ENCODE measurements around the gene CORO2B.
"Not testable (repeated sequence)": the region's sequence is repeated elsewhere in the genome, so short reads cannot be mapped to it uniquely, and the experiment has no call there.

The CORO2B gene

DNA sequence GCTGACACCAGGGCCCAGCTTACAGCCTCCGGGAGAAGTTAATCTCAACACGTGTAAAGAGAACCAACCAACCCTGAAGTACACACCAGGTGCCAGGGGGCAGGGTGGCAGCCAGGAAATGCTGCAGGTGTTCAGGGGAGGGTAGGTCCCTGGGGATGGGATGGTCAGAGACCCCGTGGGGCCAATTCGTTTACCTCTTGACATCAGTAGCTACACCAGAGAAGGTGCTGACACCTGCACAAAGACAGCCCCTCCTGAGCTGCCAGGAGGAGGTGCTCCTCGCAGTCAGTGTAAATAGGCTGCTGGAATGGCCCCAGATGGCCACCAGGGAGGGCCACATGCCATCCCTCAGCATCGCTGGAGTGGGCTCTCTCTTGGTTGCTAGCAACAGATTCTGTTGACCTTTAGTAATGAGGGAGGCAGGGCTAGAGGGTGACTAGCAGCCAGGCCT lies 52.8 kb downstream of the CORO2B start:
- no peak for DNase-seq

DNA sequence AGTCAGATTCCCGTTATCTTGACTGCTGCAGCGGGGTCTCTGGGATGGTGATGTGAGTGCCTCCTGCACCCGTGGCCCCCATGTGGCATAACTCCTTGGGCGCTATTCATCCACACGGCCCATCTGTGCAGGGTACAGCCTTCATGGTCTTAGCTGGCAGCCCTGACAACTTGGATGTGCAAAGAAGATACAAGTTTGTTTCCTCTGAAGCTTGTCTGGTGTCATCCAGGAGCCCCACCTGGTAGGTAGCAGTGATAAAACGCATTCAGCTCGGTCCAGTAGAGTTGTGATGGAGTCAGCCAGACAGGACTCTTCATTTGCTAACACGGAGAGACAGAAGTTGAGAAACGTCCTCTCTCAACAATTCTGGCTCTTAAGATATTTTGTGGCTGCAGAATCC lies 53.3 kb downstream of the CORO2B start:
- no peak for DNase-seq

DNA sequence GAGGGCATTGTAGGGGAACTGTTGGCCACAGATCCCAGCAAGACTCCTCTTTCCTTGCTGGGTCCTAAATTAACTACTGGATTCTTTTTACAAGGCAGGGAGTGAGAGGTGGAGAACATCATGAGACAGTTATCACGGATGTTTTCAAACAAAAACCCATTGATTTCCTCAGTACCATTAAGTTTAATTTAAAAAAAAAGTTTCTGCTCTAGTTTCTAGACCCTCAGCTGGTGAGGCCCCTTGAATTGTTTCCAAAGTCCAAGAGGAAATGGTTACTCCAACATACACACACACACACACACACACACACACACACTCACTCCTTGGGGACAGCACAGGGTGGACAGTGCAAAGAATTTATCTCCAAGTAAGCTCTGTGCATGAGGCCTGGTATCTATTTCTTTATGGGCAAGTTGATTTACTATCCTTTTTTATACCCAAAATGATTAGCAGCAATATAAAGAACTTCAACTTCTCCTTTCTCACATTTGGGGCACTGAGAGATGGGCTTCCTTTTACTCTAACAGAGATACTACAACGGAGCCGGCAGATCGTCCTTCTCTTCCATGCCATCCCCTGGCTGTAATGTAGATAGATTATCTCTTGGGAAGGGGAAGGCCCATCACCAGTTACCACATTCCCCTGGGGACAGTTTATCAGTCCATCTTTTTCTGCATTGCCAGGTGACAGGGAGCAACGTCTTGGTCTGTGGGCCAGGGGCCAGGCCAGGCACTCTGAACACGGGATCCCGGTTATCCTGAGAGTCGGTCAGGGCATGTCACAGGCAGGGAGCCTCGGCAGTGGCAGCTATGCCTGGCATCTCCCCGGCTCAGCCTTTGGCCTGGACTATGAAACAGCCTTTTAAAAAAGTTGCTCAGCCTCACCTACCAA lies 54.7 kb downstream of the CORO2B start:
- DNase-seq, result no peak

DNA sequence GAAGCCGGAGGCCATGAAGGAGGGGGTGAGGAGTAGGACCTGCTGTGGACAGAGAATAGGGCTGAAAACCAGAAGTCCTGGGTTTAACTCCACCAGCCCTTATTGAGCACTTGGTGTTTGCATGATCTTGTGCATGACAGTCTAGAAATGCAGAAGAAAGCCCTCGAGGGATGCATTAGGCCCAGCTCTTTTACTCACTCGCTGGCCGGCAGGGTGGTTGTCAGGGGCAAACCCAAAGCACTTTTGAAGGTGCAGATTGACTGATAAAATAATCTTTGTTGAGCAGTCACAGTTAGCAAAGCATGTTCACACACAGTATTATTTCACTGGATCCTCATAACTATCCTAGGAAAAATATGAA lies 55.3 kb downstream of the CORO2B start:
- DNase-seq, result no peak

DNA sequence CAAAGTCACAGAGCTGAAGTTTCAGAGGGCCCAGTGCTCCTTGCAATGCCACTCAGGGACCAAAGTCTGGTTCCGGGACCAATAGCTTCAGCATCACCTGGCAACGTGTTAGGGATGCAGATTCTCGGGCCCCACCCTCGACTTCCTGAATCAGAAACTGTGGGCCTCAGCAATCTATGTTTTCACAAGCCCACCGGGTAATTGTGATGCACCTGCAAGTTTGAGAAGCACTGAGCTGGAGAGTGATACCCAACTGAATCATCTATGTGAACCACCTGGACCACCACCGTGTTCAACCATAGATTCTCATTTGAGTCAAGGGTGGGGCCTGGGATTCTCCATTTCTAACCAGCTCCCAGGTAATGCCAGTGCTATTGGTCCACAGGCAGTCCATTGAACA lies 55.7 kb downstream of the CORO2B start:
- no peak for DNase-seq

DNA sequence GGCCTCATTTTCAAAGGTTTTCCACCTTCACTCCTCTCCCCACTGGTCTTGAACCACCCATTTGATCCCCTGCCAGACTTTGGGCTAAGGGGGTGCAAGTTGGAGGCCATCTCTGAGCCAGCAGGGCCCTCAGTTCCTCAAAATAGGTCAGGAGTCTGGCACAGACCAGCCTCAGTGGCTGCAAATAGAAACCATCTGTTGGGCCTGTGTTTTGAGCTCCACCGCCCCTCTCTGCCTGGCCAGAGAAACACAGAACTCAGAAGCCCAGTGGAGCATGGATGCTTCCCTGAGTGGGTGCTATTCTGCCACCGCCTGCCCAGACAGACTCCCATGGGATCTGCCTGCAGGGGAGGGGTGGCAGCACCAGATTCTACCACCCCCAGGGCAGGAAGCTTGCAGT lies 56.3 kb downstream of the CORO2B start:
- DNase-seq, result no peak

DNA sequence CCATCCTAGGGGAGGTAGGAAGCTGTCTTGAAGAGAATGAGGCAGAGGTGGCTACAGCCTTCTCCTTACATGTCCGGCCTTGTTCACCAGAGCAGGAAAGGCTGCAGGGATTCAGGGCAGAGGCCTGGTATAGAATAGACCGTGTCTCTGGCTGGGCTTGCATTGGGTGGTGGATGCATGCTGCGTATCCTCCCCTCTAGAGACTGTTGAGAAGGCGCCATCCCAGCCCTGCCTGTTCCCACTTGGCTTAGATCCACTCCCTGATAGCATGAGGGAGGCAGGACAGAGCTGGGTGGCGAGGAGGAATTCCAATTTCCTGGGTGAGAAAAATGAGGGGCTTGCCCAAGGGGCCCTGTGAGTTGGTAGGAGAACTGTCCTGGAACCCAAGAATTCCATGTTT lies 57.5 kb downstream of the CORO2B start:
- DNase-seq, result no peak

DNA sequence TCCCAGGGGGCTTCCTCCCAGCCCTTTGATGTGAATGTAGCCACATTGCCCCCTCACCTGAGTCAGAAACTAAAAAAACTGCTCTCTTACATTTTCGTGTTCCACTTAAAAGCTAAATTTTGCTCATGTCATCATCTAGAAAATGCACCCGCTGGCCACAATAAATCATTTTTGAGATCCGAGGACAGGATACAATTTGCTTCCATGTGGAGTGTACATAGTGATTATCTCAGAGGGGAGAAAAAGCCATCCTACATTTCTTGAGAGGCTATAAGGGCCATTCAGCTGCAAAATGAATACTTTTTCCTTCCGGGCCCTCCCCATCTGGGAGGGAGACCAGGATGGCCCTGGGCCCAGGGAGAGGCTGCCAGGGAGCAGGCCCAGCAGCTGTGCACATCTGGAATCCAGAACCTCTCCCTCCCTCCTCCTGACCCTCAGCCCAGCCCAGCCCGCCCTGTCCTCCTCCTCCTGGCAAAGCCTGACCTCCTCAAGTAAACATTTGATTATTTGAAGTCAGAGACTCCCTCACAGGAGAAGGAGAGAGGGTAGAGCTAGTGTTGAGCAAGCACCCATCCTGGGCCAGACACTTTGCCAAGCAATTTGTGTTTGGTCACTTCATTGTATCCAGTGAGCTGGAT lies 59.1 kb downstream of the CORO2B start:
- DNase-seq, result no peak

DNA sequence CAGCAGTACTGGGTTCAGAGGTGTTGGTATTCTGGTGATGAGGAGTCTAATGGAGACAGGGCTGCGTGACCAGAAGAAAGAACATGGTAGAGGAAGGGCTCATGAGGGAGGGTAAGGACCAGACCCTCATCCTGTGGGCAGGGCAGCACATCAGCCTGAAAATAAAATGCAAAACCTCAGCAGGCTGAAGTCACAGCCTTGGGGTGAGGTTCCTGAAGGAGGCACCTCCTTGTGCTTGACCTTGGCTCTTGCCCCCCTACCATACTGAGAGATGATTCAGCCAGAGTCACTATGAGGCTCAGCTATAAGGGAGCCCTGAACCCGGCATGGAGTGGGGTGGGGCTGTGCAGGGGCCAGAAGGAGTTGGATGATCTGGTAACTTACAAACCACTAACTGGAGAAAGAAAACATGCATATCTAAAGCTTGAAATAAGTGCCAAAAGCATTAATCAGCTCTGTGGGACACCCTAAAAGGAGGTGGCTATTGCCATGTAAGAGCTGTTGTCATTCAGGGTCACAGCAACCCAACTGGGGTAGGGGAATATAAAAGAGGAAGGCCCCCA lies 60.2 kb downstream of the CORO2B start:
- no peak for DNase-seq

DNA sequence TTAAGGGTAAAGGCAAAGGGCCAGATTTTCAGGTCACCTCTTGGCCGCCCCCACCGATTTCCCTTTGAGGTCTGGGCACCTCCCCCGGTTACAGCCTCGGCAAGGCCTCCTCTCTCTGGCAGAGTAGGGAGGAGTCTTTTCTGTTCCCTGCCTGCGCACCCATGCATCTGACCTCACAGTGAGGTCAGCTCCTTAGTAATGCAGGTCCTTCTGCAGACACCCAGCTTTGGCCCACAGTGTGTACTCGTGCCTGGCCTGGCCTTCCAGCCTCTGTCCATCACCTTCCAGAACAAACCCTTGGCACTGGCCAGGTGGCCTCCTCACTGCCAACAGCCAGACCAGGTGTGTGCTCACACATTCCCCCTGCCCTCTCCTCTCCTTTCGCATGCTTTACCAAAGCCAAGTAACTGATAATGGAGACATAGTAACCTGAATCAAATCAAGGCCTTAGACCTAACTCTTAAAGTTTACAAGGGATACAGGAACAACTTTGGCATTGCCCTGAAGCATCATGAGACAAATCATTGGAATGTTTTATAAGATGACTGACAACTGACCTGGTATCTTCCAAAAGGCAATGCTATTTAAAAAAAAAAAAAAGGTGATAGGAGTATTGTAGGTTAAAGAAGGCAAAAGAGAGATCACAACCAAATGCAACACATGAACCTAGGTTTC lies 61.3 kb downstream of the CORO2B start:
- no peak for DNase-seq

DNA sequence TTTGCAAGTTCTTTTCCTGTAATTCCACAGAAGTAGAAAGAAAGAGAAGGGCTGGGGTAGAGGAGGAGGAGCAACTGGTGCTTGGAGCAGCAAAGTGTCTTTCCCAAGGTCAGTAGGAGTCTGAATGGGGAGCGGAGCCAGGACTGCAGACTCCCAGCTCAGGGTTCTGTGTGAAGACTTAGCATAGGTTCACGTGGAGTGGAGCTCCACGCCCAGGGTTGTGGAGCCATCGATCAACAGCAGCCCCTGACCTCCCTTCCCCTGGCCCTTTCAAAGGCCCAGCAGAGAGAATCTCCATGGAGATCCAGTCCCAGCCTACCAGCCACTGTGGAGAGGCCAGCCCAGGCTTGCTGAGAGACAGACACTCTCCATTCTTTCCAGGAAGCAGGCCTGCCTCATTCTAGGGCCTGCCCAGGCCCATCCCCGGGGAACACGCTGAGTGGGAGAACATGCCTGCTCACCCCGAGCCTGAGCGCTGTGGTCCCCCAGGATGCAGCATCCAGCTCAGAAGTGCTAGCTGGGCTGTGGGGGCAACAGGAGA lies 62.1 kb downstream of the CORO2B start:
- DNase-seq, result no peak

DNA sequence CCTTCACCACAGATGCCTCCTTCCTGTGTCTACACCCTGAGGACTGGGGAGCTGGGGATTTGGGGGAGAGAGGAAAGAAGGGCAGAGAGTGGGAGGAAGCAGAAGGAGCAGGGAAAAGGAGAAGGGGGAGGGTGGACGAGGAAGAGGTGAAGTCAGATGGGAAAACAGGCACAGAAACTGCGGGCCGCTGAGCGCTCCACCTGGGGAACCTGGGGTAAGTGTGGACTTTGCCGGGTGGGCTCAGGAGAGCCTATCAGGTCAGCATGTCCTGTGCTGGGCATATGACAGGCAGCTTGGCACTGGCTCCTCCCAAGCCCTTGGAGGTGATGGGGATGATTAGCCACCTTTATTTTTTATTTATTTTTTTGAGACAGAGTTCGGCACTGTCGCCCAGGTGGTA lies 62.6 kb downstream of the CORO2B start:
- no peak for DNase-seq

DNA sequence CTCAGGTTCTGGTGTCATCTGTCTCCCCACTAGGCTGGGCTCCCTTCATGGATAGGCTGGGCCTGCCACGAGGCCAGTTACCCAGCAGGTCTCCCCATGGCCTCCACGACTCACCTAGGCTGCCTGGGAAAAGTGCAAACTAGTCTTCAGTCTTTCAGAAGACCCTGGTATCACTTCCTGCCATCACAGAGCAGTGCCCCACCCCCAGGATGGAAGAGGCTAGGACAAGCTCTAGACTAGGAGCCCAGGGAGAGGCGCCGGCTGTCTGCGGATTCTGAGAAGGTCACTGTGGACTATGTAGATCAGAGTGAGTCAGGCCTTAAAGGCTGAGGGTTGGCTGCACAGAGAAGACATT lies 63.7 kb downstream of the CORO2B start:
- DNase-seq, result no peak

DNA sequence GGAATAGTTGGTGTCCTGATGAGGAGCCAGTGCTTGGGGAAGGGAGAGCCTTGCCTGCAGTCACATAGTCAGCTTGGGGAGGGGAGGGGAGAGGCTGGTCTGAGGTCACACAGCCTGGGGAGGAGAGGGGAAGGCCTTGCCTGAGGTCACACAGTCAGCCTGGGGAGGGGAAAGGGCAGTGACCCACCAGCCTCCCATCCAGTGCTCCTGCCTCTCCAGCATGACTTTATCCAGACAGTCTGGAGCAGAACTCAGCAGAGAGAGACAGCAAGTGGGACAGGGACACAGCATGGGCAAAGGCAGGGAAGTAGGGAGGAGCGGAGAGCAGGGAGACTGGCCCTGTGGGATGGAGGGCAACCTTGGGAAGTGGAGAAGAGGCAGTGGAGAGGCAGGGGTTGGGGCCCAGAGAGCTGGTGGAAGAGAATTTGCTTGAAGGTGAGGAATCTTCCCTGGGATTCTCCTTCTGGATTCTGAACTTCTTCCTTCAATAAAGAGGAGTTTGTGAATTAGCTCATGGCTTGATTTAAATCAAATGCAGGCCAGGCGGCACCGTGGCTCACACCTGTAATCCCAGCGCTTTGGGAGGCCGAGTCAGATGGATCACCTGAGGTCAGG lies 64.5 kb downstream of the CORO2B start:
- no peak for DNase-seq

DNA sequence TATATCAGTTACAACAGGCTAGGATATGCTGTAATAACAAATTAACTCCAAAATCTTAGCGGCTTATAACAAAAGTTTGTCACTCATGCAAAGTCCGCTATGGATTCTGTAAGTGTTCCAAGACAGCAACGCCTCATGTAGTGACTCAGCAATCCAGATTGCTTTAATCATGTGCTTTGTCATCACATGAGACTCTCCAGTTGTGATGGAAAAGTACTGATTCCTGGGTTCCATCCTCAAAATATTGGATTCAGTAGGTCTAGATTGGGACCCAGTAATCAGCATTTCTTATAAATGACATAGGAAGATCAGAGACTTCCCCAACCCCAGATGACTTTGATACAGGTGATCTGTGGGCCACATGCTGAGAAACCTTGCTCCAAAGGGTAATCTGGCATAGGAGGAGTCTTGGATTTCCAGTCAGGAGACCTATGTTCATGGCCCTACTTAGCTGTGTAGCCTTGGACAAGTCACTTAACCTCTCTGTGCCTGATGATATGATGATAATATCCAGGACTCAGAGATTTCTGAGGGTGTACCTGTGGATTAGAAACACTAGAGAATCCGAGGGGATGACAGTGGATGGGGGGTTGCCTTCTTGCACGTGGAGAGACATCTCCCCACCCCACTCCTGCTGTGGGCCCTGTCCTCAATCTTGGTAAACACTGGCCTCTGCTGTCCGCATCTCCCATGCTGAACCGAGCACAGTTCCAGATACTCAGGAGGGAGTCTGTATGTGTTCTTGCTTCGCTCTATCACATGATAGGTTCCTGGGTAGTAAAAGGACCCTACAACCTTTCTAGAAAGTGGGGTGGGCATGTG lies 65.5 kb downstream of the CORO2B start:
- DNase-seq, result no peak

DNA sequence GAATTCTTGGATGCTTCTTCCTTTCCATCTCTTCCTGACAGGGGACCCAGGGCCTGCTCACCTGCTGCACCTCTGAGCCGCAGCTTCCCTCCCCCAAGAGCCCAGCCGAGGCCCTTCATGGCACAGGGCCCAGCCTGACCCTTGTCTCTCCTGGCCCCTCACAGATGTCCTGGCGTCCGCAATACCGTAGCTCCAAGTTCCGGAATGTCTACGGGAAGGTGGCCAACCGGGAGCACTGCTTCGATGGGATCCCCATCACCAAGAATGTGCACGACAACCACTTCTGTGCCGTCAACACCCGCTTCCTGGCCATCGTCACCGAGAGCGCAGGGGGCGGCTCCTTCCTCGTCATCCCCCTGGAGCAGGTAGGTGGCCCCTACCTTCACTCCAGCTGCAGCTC lies 66.2 kb downstream of the CORO2B start:
- DNase-seq, result no peak

DNA sequence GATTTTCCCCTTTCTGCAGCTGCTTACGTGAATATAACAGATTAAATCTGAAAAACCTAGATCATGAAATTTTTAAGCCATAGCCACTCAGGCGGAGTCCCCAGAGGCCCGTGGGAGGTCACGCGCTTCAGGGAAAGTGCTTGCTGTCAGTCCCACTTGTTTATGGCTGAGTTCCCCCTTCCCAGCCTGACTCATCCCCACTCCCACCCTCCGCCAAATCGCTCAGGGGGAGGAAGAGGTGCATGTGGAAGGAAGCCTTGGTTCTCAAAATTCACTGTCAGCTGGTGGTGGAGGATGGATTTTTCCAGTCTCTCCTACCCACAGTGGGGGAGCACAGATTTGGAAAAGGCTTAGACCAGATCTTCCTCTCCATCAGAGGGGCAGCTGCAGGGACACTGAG lies 67.4 kb downstream of the CORO2B start:
- DNase-seq, result no peak

DNA sequence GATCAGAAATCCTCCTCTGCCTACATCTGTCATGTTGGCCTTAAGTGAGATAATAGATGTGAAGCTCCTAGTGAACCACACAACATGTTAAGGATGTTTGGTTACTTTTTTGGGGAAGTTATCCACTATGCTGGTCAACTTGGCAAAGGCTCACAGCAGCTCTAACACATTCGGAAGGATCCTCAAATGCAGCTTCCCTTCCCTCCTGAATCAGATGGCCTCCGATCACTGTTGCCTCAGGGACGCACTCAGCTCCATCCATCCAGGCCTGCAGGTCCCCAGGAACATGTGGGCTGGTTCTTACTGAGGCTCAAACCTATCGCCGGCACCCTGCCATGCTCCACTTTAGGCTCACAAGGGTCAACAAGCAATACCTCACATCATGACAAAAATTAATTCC lies 67.9 kb downstream of the CORO2B start:
- no peak for DNase-seq

DNA sequence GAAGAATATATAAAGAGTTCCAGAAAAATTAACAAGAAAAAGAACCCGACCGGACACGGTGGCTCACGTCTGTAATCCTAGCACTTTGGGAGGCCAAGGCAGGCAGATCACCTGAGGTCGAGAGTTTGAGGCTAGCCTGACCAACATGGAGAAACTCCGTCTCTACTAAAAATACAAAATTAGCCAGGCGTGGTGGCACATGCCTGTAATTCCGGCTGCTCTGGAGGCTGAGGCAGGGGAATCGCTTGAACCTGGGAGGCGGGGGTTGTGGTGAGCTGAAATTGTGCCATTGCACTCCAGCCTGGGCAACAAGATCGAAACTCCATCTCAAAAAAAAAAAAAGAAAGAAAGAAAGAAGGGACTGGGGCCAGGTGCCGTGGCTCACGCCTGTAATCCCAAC lies 68.6 kb downstream of the CORO2B start:
- DNase-seq, result not testable (repeated sequence)

DNA sequence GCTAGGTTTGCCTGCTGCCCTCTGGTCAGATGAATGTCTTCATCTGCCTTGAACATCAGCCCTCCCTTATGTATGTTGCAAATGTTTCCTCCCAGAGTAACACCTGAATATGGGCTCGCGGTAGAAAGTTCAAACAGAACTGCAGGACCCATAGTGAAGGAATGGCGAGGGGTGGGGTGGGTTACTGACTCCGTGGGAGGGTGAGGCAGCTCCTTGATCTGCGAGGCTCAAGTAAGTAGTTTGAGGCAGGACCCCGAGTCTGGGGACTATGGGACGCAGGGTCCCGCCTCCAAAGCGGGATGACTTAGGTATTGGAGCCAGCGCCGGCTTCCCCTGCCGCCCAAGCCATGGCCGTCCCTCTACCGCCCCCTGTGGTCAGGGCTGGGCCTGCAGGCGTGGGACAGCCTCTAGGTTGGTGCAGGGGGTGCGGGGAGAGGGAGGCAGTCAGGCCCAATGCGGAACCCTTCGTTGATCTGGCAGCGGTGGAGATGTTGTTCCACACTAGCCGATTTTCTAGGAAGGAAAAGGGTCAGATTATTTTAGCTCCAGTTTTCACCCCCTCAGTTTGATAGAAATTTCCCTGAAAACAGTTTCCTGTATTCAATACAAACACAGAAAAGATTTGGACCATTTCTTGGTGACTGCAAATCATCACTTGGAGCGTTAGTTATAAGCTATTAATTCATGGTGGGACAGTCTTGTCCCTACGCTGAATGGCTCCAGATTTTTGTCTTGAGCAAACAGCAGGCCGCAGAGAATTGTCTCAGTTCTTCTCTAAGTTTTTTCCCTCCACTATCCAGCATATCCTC lies 72.3 kb downstream of the CORO2B start:
- DNase-seq, result peak in 3 of 5 donors; percentile 8 to 18 (median 13)

DNA sequence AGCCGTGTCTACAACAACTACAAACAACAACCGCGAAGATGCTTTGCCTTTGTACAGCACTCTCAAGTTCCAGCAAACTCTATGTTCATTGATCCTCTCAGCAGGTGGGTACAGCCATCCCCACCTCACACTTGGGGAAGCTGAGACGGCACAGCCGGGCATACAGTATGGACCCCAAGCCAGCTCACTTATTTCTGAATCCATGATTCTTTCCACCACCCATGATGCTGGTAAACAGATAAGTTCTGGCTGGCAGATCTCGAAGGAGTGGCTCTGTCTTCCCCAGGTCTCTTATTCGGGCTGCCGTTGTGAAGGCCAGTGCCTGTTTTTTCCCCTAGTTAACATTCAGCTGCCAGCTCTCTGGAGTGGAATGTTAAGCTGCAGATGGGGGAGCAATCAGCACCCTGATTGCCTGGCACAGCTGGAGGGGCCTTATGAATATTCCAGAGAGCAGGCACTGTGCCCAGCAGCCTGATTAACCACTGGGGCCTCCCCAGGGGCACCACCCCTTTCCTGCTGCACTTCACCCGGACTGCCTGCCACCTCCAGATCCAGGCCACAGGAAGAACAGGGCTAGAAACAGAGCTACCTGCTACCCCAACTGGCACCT lies 73.2 kb downstream of the CORO2B start:
- DNase-seq, result no peak

Data from T-helper 1 cell (primary cell).